HG03066 (cell line): Measurements from ENCODE around the gene HIVEP1.
"Not testable (repeated sequence)": the region's sequence is repeated elsewhere in the genome, so short reads cannot be mapped to it uniquely, and the experiment has no call there.

Source experiments
- ATAC-seq: cut with Tn5 transposase; IDR thresholded peaks from one replicate; pipeline ENCODE4 v1.9.1; 2021; ENCODE audit warnings: low read depth; ENCODE audit not compliant: unreplicated experiment

The HIVEP1 gene

DNA sequence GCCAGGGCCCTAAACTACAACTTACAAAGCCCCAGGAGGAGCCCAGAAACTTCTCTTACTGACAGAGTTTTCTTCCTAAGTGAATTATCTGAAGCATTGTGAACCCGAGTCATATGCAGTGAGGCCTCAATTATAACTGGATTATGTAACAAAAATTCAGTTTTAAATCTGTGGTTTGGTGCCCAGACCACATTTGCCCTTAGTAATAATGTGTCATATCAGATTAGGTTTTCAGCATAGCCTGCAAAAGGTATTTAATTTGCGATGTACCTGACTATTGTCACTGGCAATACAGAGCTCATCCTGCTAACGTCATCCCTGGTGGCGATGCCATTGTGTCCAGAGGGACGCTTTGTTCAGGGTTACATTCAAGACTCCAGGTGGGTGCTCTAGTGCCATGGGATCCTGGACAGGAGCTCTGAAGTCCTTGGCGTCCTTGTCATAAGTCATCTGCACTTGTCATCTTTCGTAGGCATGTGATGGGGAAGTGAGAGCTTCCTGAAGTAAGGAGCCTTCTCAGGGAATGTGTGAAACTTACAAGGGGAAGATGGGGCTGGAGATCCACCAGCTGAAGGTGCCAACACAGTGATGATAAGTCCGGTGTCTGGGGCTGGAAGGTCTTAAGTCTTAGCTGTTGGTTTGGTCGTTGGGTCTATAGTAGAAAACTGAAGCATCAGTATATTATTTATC, 65.1 kb downstream of the HIVEP1 start:
- ATAC-seq: no peak

DNA sequence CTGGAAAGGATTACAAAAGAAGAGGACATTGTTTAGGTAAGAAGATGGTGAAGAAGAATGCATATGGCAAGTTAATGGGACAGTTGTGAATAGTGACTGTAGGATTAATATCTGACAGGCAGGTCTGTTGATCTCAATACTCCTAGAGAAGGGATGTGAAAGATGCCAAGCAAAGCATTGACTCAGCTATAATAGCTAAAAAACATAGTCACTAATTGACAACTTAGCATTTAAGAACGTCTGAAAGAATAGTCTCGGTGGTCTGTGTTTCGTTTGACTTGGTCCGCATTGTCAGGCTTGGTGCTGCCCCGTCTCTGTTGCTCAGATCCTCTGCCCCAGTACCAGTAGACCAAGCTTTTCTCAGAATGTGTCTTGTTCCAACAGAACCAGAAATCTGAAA, 65.9 kb downstream of the HIVEP1 start:
- no peak for ATAC-seq

DNA sequence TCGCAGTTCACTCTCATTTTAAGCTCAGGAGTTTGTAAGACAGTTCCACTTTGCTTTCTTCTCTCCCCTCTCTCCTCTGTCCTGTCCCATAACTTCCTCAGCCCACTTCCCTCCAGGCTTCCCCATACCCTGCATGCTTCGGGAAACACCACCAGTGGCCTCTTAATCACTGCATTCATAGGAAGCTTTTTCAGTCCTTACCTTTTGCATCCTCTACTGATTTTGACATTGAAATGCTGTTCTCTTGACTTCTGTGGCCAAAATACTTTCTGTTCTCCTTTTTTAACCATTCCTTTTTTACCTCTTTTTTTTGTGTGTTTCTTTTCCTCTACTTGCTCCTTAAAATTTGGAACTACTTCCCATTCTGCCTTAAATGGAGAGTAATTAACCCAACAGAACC, 69.7 kb downstream of the HIVEP1 start:
- ATAC-seq: no peak

DNA sequence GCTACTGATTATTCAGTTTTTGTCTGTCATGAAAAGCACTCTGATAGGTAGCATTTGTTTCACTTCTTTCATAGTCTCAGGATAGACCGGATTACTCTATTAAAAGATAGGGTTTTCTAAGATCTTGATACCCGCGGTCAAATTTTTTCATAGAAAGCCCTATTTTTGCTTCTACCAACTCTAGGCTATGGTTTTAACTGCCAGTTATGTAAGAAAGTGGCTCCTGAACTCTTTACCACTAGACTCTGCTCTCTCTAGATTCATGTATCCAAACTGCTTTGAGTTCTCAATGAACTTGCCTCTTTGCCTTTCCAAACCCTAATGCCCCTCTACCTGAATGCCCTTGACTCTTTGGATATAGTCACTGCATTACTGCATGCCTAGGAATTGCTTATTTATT, 70.3 kb downstream of the HIVEP1 start:
- no peak for ATAC-seq

GRCh38 chr6:12083302-12083701, 71.2 kb downstream of the HIVEP1 start:
- no peak for ATAC-seq

DNA sequence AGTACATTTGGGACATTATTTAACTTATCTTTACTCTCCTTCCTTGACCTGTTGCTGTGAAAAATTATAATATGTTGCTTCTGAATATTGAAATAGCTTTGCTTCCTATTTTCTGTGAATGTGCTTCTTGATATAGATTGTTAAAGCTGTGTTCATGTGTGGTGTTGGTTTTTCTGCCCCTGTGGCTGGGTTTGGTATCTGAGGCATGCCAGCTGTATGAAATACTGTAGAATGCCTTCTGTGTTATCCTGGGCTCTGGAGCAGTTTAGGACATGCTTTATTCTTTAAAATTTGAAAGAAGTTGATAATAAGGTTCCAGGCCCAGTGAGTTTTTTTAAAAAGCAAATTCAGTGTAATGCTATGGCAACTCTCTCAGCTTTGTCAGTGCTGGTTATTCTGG, 71.7 kb downstream of the HIVEP1 start:
- ATAC-seq: no peak

GRCh38 chr6:12084681-12085080, 72.6 kb downstream of the HIVEP1 start:
- no peak for ATAC-seq

GRCh38 chr6:12088531-12088930, 76.4 kb downstream of the HIVEP1 start:
- ATAC-seq: no peak

DNA sequence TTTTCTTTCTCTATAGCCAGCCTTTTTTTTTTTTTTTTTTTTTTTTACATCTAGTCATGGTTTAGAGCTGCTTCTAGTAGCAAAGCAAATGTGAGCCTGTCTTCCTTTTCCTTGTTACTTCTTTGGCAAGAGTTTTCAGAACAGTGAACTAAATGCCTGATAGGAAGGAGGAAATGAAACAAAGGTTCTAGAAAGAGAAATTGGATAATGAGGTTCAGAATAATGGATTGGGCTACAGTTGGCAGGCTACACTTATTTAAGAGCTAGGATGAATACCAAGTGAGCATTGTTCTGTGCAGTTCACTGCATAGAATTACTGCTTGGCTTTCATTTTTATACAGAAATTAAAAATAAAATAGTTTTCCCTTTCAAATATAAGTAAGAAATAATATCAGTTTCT, 78.6 kb downstream of the HIVEP1 start:
- no peak for ATAC-seq

GRCh38 chr6:12092762-12093161, 80.7 kb downstream of the HIVEP1 start:
- no peak for ATAC-seq

DNA sequence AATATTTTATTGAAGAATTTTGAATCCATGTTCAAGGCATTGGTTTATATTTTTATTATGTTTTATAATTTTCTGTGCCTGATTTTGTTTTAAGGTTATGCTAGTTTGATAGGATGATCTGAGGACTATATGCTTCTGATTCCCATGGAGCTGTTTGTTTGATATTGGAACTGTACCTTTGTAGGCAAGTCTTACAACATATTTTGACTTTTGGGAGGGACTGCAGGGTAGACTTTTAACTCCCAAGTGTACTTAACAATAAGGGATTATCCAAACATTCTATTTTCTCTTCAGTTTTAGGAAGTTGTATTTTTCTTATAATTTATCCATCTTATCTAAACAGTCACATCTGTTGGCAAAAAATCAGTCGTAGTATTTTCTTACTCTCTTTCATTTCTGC, 82.6 kb downstream of the HIVEP1 start:
- ATAC-seq: no peak

DNA sequence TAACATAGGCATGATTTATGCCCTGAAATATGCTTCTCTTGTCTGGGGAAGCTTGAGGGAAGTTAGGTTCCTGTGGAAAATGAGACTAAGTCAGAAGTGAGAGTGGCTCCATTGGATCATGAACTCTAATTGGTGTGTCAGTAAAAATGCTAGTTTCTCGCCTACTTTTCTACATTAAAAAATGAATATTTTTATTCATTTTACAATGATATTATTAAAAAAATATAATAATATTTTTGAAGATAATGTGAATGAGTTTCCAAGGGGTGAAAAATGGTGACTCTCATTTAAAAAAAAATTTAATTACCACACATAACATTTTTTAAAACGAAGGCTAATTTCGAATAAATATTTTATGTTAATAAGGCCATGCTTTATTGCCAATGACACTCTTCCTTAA, 84.2 kb downstream of the HIVEP1 start:
- no peak for ATAC-seq

GRCh38 chr6:12097791-12098190, 85.7 kb downstream of the HIVEP1 start:
- ATAC-seq: no peak

DNA sequence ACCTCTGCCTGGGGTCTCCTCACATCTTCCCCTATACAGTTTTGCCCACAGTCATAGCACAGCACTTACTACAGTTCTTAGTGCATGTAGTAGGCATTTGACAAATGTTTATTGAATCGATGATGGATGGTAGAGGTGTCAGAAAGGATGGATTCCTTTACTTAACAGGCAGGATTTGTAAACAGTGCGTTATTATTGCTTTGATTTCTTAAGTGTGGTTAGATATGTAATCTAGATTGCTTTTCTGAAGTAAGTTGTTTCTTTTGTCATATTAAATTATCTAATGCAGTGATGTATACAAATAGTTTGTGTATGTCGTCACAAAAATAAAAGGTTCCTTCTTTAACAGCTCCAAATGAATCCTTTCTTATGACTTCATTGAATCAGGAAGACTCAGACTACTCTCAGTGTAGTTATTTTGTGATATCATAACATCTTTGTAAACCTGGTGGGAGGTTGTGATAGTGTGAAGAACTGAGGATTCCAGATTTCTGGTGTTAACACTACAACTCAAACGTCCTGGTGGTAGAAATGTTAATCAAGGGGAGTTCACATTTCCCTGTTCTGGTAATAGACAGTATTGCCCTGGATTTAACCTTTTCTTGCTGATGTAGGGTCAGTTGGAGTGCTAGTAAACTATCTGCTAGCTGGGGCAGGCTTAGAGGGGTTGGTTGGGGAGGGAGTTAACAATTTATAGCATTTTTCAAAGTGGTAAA, 87.7 kb downstream of the HIVEP1 start:
- ATAC-seq: no peak

DNA sequence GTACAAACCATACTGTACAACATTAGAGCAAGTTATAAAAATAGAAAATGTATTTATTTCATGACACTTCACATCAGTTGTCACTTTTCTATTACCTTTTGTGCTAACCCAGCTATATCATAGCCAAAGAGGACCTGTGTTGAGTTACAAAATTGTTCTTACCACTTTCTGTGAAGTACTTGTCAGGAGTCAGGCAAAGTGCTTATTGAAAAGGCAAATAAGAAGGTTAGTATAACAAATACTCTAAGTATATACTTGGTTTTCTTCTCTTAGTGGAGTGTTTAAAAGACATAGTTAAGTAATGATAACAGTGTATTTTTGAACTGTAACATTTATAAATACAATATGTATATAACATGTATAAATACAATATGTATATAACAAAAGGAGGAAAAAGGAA, 88.9 kb downstream of the HIVEP1 start:
- ATAC-seq: no peak

- ATAC-seq: no peak
Measured at GRCh38 chr6:12101653-12102312, 89.7 kb downstream of the HIVEP1 start.

DNA sequence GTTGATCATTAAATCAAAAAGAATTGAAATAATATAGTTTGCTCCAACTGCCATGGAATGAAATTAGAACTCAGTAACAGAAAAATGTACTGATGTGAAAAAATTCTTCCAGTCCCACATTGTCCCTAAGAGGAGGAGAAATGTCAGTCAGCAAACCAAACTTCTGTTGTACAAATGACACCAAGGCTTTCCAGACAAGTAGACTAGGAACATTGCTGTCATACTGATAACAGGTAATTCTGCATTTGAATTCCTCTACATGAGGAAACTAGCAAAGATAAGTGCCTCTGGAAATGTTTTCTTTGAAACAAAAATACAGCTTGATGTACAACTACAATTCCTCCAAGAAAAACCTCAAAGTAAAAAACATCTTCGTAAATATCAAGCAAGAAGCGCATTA, 90.2 kb downstream of the HIVEP1 start:
- no peak for ATAC-seq

- ATAC-seq: no peak
Measured at GRCh38 chr6:12103158-12103557, 91.0 kb downstream of the HIVEP1 start.

GRCh38 chr6:12105271-12105670, 93.2 kb downstream of the HIVEP1 start:
- ATAC-seq: no peak

GRCh38 chr6:12108376-12108775, 96.3 kb downstream of the HIVEP1 start:
- ATAC-seq: not testable (repeated sequence)

- ATAC-seq: no peak
Measured at GRCh38 chr6:12110523-12111362, 98.6 kb downstream of the HIVEP1 start.
